ENCODE data around the gene UNC119B.

UNC119B gene

GRCh38 chr12:120719072-120719471 lies 8.8 kb downstream of the UNC119B start:
- Histone ChIP-seq H3K27ac (ENCODE audit: low read length) (no peak overlapping the region), H2AFZ (ENCODE audit: low read length) (no peak overlapping the region), H4K20me1 (ENCODE audit: insufficient read depth, low read length) (no peaks in the 10 kb centered on the region), H3K9me3 (replicated peaks; ENCODE audit: insufficient read depth, low read length) (no peaks in the 10 kb centered on the region), H3K79me2 (ENCODE audit: low read length) (no peaks in the 10 kb centered on the region), H3F3A (ENCODE audit: insufficient read depth, low read length) (no peaks in the 10 kb centered on the region), H3K4me2 (ENCODE audit: low read depth, low read length) (no peak overlapping the region), H3K27me3 (replicated peaks; ENCODE audit: insufficient read depth, low read length) (no peaks in the 10 kb centered on the region), H3K4me1 (ENCODE audit: low read length) (no peaks in the 10 kb centered on the region), H3K36me3 (replicated peaks; ENCODE audit: insufficient read depth, low read length) (no peaks in the 10 kb centered on the region), H3K4me3 (ENCODE audit: low read length) (no peak overlapping the region), H3K9ac (ENCODE audit: low read length) (no peak overlapping the region), H3K9me2 (replicated peaks; ENCODE audit: insufficient read depth, low read length) (no peaks in the 10 kb centered on the region)
- no peak for TF ChIP-seq CTCF (IDR thresholded peaks at IDR 0.05; ENCODE audit: low read length)
- TF ChIP-seq EZH2phosphoT487 (IDR thresholded peaks at IDR 0.05; ENCODE audit: low read length) = no peak
- no peak for TF ChIP-seq EZH2 (optimal IDR thresholded peaks at IDR 0.05; ENCODE audit: low read depth, low read length)
- DNase-seq = no peak

GRCh38 chr12:120719496-120720233 lies 9.4 kb downstream of the UNC119B start:
- H3K27me3 ChIP-seq (replicated peaks; ENCODE audit: insufficient read depth, low read length) = no peaks in the 10 kb centered on the region
- H3K9me3 ChIP-seq (replicated peaks; ENCODE audit: insufficient read depth, low read length) = no peaks in the 10 kb centered on the region
- TF ChIP-seq EZH2 (optimal IDR thresholded peaks at IDR 0.05; ENCODE audit: low read depth, low read length) = no peak
- TF ChIP-seq CTCF (IDR thresholded peaks at IDR 0.05; ENCODE audit: low read length) = no peak
- no peak for TF ChIP-seq EZH2phosphoT487 (IDR thresholded peaks at IDR 0.05; ENCODE audit: low read length)
- H3K4me3 ChIP-seq (ENCODE audit: low read length) = no peak overlapping the region
- no peaks in the 10 kb centered on the region for H3K36me3 ChIP-seq (replicated peaks; ENCODE audit: insufficient read depth, low read length)
- H3K27ac ChIP-seq (ENCODE audit: low read length) = no peak overlapping the region
- no peaks in the 10 kb centered on the region for H4K20me1 ChIP-seq (ENCODE audit: insufficient read depth, low read length)
- H3K79me2 ChIP-seq (ENCODE audit: low read length) = no peaks in the 10 kb centered on the region
- H2AFZ ChIP-seq (ENCODE audit: low read length) = no peak overlapping the region
- H3K9ac ChIP-seq (ENCODE audit: low read length) = no peak overlapping the region
- H3K9me2 ChIP-seq (replicated peaks; ENCODE audit: insufficient read depth, low read length) = no peaks in the 10 kb centered on the region
- no peak overlapping the region for H3K4me2 ChIP-seq (ENCODE audit: low read depth, low read length)
- H3F3A ChIP-seq (ENCODE audit: insufficient read depth, low read length) = no peaks in the 10 kb centered on the region
- H3K4me1 ChIP-seq (ENCODE audit: low read length) = no peaks in the 10 kb centered on the region
- no peak for DNase-seq

GRCh38 chr12:120720234-120720986 lies 10.2 kb downstream of the UNC119B start:
- TF ChIP-seq EZH2phosphoT487 (IDR thresholded peaks at IDR 0.05; ENCODE audit: low read length) = no peak
- no peak for TF ChIP-seq CTCF (IDR thresholded peaks at IDR 0.05; ENCODE audit: low read length)
- no peak for TF ChIP-seq EZH2 (optimal IDR thresholded peaks at IDR 0.05; ENCODE audit: low read depth, low read length)
- DNase-seq = no peak
- Histone ChIP-seq H3K27me3 (replicated peaks; ENCODE audit: insufficient read depth, low read length) (no peaks in the 10 kb centered on the region), H3K9me2 (replicated peaks; ENCODE audit: insufficient read depth, low read length) (no peaks in the 10 kb centered on the region), H4K20me1 (ENCODE audit: insufficient read depth, low read length) (no peaks in the 10 kb centered on the region), H3F3A (ENCODE audit: insufficient read depth, low read length) (no peaks in the 10 kb centered on the region), H3K27ac (ENCODE audit: low read length) (no peak overlapping the region), H2AFZ (ENCODE audit: low read length) (no peak overlapping the region), H3K36me3 (replicated peaks; ENCODE audit: insufficient read depth, low read length) (no peaks in the 10 kb centered on the region), H3K4me1 (ENCODE audit: low read length) (no peaks in the 10 kb centered on the region), H3K4me2 (ENCODE audit: low read depth, low read length) (no peak overlapping the region), H3K9ac (ENCODE audit: low read length) (no peak overlapping the region), H3K79me2 (ENCODE audit: low read length) (no peaks in the 10 kb centered on the region), H3K4me3 (ENCODE audit: low read length) (no peak overlapping the region), H3K9me3 (replicated peaks; ENCODE audit: insufficient read depth, low read length) (no peaks in the 10 kb centered on the region)
